ENCODE results near the gene POTEI. TPM values are rescaled to one million over a fixed set of nuclear protein-coding genes. Genes with fewer than 3 reads are reported as not detected.
"Not testable (repeated sequence)": the region's sequence is repeated elsewhere in the genome, so short reads cannot be mapped to it uniquely, and the experiment has no call there.

The POTEI gene
- total RNA-seq, 1 experiment from 2014 or later, result 1.2 TPM

DNA sequence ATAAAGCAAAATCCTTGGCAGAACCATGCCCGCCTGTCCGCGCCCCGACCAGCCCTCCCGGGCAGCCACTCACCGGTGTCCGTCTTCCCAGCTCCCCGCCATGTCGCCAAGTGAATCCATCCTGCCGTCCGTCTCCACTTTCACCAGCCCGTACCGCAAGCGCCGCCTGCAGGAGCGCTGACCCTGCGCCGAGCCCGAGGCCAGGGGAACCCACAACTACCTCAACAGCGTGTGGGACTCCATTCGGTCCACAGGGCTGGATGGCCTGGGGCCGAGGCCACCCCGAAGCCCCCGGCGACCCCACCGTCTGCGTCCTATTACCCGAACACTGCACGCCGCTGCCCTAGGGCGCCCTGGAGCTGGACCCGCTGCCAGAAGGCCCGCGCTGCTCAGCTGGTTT, 81.5 kb downstream of the POTEI start:
- not testable (repeated sequence) for H4K20me1 ChIP-seq (ENCODE audit: control insufficient read depth, insufficient read depth, insufficient read length); H3K4me3 Mint-ChIP-seq; H2BK5ac ChIP-seq (ENCODE audit: insufficient read length, low read length); H3K18ac ChIP-seq (ENCODE audit: insufficient read length, low read depth, low read length); H3K27ac ChIP-seq (ENCODE audit: insufficient read length, low read depth, low read length); H3K27me3 ChIP-seq (ENCODE audit: insufficient read depth, low read length); H2BK12ac ChIP-seq (ENCODE audit: insufficient read length, low read depth, low read length); H3K23me2 ChIP-seq (ENCODE audit: insufficient read length, low read depth, low read length, poor library complexity, severe bottlenecking); H3K36me3 Mint-ChIP-seq (ENCODE audit: insufficient read depth in 1 of 3, low read depth in 3 of 3); H2BK15ac ChIP-seq (ENCODE audit: low read depth, low read length); H3K9me3 Mint-ChIP-seq; H3K27ac Mint-ChIP-seq; H3T11ph ChIP-seq (ENCODE audit: low read length); H3K4ac ChIP-seq (ENCODE audit: low read depth, low read length); H3K4me1 ChIP-seq (ENCODE audit: insufficient read depth, low read length); H3K23ac ChIP-seq (ENCODE audit: insufficient read length, low read depth, low read length); H3K79me2 ChIP-seq (ENCODE audit: insufficient read depth, low read length); H3K27me3 Mint-ChIP-seq (ENCODE audit: low read depth); H2AK5ac ChIP-seq (ENCODE audit: insufficient read length, low read length); H3K4me1 Mint-ChIP-seq; H2BK20ac ChIP-seq (ENCODE audit: low read depth, low read length, poor library complexity, severe bottlenecking); H4K8ac ChIP-seq (replicated peaks; ENCODE audit: insufficient read length, low read depth, low read length); H2BK120ac ChIP-seq (ENCODE audit: low read depth, low read length, poor library complexity, severe bottlenecking); H3K9me3 ChIP-seq (ENCODE audit: control insufficient read depth, low read depth, low read length); H3K79me1 ChIP-seq (ENCODE audit: insufficient read depth, low read depth, low read length, poor library complexity, severe bottlenecking); H3K56ac ChIP-seq (ENCODE audit: insufficient read length, low read depth, low read length); H3K14ac ChIP-seq (ENCODE audit: insufficient read depth, low read length); H4K91ac ChIP-seq (ENCODE audit: insufficient read length, low read depth, low read length); H3K4me2 ChIP-seq (ENCODE audit: insufficient read depth, insufficient read length, low read length); H4K5ac ChIP-seq (ENCODE audit: insufficient read length, low read depth, low read length); H3K9ac ChIP-seq (ENCODE audit: extremely low read depth, insufficient read length, low read length); H2AFZ ChIP-seq (ENCODE audit: low read length)
- DNase-seq, result peak; percentile 73
- no CpG with 5 or more reads among the region's 34 CpGs for WGBS (ENCODE audit: extremely low coverage, insufficient read length, low lambda C conversion rate)

DNA sequence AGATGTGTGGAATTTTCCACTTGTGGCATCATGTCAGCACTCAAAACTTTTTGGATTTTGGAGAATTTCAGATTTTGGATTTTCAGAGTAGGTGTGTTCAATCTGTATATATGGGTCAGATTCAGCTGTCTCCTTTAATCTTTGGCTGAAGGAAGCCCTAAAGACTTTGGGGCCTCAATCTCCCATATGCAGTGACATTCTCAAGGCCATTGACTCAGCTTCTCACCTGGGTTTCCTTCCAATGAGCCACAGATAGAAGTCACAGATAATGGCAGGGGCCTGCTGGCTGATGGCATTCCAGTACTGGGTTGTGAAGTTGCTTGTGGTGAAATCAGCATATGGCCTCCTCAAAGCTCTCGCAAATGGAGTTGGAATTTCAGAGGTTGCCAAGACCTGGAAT, 90.3 kb downstream of the POTEI start:
- H2BK12ac ChIP-seq (ENCODE audit: insufficient read length, low read depth, low read length); H3K23ac ChIP-seq (ENCODE audit: insufficient read length, low read depth, low read length); H3K23me2 ChIP-seq (ENCODE audit: insufficient read length, low read depth, low read length, poor library complexity, severe bottlenecking); H3K4me1 ChIP-seq (ENCODE audit: insufficient read depth, low read length); H2BK20ac ChIP-seq (ENCODE audit: low read depth, low read length, poor library complexity, severe bottlenecking); H3K9me3 ChIP-seq (ENCODE audit: control insufficient read depth, low read depth, low read length); H3K27ac ChIP-seq (ENCODE audit: insufficient read length, low read depth, low read length); H2BK5ac ChIP-seq (ENCODE audit: insufficient read length, low read length); H3K9ac ChIP-seq (ENCODE audit: extremely low read depth, insufficient read length, low read length); H3T11ph ChIP-seq (ENCODE audit: low read length); H3K4ac ChIP-seq (ENCODE audit: low read depth, low read length); H4K8ac ChIP-seq (replicated peaks; ENCODE audit: insufficient read length, low read depth, low read length); H3K4me1 Mint-ChIP-seq; H3K36me3 Mint-ChIP-seq (ENCODE audit: insufficient read depth in 1 of 3, low read depth in 3 of 3); H3K4me2 ChIP-seq (ENCODE audit: insufficient read depth, insufficient read length, low read length); H2BK15ac ChIP-seq (ENCODE audit: low read depth, low read length); H3K79me2 ChIP-seq (ENCODE audit: insufficient read depth, low read length); H3K27ac Mint-ChIP-seq; H3K27me3 Mint-ChIP-seq (ENCODE audit: low read depth); H3K18ac ChIP-seq (ENCODE audit: insufficient read length, low read depth, low read length); H3K9me3 Mint-ChIP-seq; H4K5ac ChIP-seq (ENCODE audit: insufficient read length, low read depth, low read length); H4K91ac ChIP-seq (ENCODE audit: insufficient read length, low read depth, low read length); H2BK120ac ChIP-seq (ENCODE audit: low read depth, low read length, poor library complexity, severe bottlenecking); H3K4me3 Mint-ChIP-seq; H2AFZ ChIP-seq (ENCODE audit: low read length); H3K27me3 ChIP-seq (ENCODE audit: insufficient read depth, low read length); H2AK5ac ChIP-seq (ENCODE audit: insufficient read length, low read length); H4K20me1 ChIP-seq (ENCODE audit: control insufficient read depth, insufficient read depth, insufficient read length); DNase-seq; H3K14ac ChIP-seq (ENCODE audit: insufficient read depth, low read length); H3K79me1 ChIP-seq (ENCODE audit: insufficient read depth, low read depth, low read length, poor library complexity, severe bottlenecking); H3K56ac ChIP-seq (ENCODE audit: insufficient read length, low read depth, low read length): not testable (repeated sequence)
- WGBS (ENCODE audit: extremely low coverage, insufficient read length, low lambda C conversion rate), result no CpG with 5 or more reads among the region's 1 CpG

Measured in H9 (cell line).